ENCODE results near the gene NEIL3.

Gene NEIL3

GRCh38 chr4:177320721-177321120 lies 11.0 kb downstream of the NEIL3 start:
- Histone ChIP-seq H3K36me3 (ENCODE audit: control insufficient read depth, low read length) (peaks cover 51% of the 10 kb centered on the region), H3K27ac (ENCODE audit: low read depth, low read length) (no peak overlapping the region), H3K4me2 (ENCODE audit: low read length) (no peak overlapping the region), H3K9me2 (replicated peaks; ENCODE audit: control insufficient read depth, low read length) (no peaks in the 10 kb centered on the region), H4K20me1 (ENCODE audit: control insufficient read depth, insufficient read depth, low read depth, low read length) (peaks cover 3% of the 10 kb centered on the region; the same call in 1 of the 2 replicates), H3K79me2 (ENCODE audit: control insufficient read depth, low read length) (peaks cover 97% of the 10 kb centered on the region), H3K4me3 (ENCODE audit: low read length) (no peak overlapping the region), H3K27me3 (ENCODE audit: control insufficient read depth, low read length) (no peaks in the 10 kb centered on the region), H3F3A (ENCODE audit: control insufficient read depth, insufficient read depth) (no peaks in the 10 kb centered on the region), H3K4me1 (ENCODE audit: control insufficient read depth, low read length) (no peaks in the 10 kb centered on the region), H3K9me3 (ENCODE audit: control insufficient read depth, insufficient read depth, low read length) (peaks cover 4% of the 10 kb centered on the region; the same call in 1 of the 2 replicates)
- TF ChIP-seq CTCF (IDR thresholded peaks at IDR 0.05; ENCODE audit: low read depth, low read length, poor library complexity, severe bottlenecking), result no peak
- TF ChIP-seq EZH2phosphoT487 (IDR thresholded peaks at IDR 0.05; ENCODE audit: borderline replicate concordance, low read length), result no peak

GRCh38 chr4:177321647-177322046 lies 12.0 kb downstream of the NEIL3 start:
- Histone ChIP-seq H3K27me3 (ENCODE audit: control insufficient read depth, low read length) (no peaks in the 10 kb centered on the region), H3K4me1 (ENCODE audit: control insufficient read depth, low read length) (no peaks in the 10 kb centered on the region), H3K4me2 (ENCODE audit: low read length) (no peak overlapping the region), H3K9me2 (replicated peaks; ENCODE audit: control insufficient read depth, low read length) (no peaks in the 10 kb centered on the region), H4K20me1 (ENCODE audit: control insufficient read depth, insufficient read depth, low read depth, low read length) (no peaks in the 10 kb centered on the region), H3K4me3 (ENCODE audit: low read length) (no peak overlapping the region), H3F3A (ENCODE audit: control insufficient read depth, insufficient read depth) (no peaks in the 10 kb centered on the region), H3K27ac (ENCODE audit: low read depth, low read length) (no peak overlapping the region), H3K36me3 (ENCODE audit: control insufficient read depth, low read length) (peaks cover 54% of the 10 kb centered on the region), H3K9me3 (ENCODE audit: control insufficient read depth, insufficient read depth, low read length) (peaks cover 4% of the 10 kb centered on the region; the same call in 1 of the 2 replicates), H3K79me2 (ENCODE audit: control insufficient read depth, low read length) (peaks cover 97% of the 10 kb centered on the region)
- TF ChIP-seq CTCF (IDR thresholded peaks at IDR 0.05; ENCODE audit: low read depth, low read length, poor library complexity, severe bottlenecking) (no peak), EZH2phosphoT487 (IDR thresholded peaks at IDR 0.05; ENCODE audit: borderline replicate concordance, low read length) (no peak)

GRCh38 chr4:177322266-177322665 lies 12.6 kb downstream of the NEIL3 start:
- Histone ChIP-seq H3K4me2 (ENCODE audit: low read length) (no peak overlapping the region), H3K9me2 (replicated peaks; ENCODE audit: control insufficient read depth, low read length) (no peaks in the 10 kb centered on the region), H4K20me1 (ENCODE audit: control insufficient read depth, insufficient read depth, low read depth, low read length) (no peaks in the 10 kb centered on the region), H3K4me3 (ENCODE audit: low read length) (no peak overlapping the region), H3K27ac (ENCODE audit: low read depth, low read length) (no peak overlapping the region), H3K36me3 (ENCODE audit: control insufficient read depth, low read length) (peaks cover 58% of the 10 kb centered on the region), H3K9me3 (ENCODE audit: control insufficient read depth, insufficient read depth, low read length) (peaks cover 4% of the 10 kb centered on the region; the same call in 1 of the 2 replicates), H3K79me2 (ENCODE audit: control insufficient read depth, low read length) (peaks cover 97% of the 10 kb centered on the region), H3K4me1 (ENCODE audit: control insufficient read depth, low read length) (no peaks in the 10 kb centered on the region), H3K27me3 (ENCODE audit: control insufficient read depth, low read length) (no peaks in the 10 kb centered on the region), H3F3A (ENCODE audit: control insufficient read depth, insufficient read depth) (no peaks in the 10 kb centered on the region)
- no peak for TF ChIP-seq EZH2phosphoT487 (IDR thresholded peaks at IDR 0.05; ENCODE audit: borderline replicate concordance, low read length)
- no peak for TF ChIP-seq CTCF (IDR thresholded peaks at IDR 0.05; ENCODE audit: low read depth, low read length, poor library complexity, severe bottlenecking)
